ENCODE measurements around the gene SIRT2.

SIRT2 gene

DNA sequence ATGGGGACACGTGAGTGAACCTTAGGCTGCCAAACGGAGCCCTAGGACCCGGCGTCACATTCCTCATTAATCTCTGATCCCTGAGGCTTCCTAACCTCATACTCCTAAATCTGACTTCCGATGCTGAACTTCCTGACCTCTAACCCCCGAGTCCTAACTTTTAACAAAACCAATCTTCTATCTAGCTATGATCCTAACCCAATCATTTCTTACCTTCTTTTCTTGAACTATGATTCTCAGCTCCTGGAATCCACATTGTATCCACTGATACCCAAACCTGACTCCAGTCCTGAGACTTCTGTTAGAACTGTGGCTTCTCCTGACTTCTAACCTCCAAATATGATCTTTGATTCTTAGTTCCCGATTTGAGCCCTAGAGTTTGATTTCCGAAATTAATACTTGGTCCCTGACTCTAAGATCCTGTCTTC lies 798 bp upstream of the SIRT2 start (continued):
- TF ChIP-seq, protein P1, sequence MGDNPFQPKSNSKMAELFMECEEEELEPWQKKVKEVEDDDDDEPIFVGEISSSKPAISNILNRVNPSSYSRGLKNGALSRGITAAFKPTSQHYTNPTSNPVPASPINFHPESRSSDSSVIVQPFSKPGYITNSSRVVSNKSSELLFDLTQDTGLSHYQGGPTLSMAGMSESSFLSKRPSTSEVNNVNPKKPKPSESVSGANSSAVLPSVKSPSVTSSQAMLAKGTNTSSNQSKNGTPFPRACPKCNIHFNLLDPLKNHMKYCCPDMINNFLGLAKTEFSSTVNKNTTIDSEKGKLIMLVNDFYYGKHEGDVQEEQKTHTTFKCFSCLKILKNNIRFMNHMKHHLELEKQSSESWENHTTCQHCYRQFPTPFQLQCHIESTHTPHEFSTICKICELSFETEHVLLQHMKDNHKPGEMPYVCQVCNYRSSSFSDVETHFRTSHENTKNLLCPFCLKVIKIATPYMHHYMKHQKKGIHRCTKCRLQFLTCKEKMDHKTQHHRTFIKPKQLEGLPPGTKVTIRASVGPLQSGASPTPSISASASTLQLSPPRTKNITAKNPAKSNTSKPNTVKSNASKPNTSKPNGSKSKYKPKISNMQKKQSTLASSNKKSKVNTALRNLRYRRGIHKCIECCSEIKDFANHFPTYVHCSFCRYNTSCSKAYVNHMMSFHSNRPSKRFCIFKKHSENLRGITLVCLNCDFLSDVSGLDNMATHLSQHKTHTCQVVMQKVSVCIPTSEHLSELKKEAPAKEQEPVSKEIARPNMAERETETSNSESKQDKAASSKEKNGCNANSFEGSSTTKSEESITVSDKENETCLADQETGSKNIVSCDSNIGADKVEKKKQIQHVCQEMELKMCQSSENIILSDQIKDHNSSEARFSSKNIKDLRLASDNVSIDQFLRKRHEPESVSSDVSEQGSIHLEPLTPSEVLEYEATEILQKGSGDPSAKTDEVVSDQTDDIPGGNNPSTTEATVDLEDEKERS (tag by site-specific recombination; IDR thresholded peaks at IDR 0.05) = no peak
- no peak for TF ChIP-seq ZNF223 (tag by site-specific recombination; IDR thresholded peaks at IDR 0.05)
- TF ChIP-seq ATF2 (tag by site-specific recombination; IDR thresholded peaks at IDR 0.05; ENCODE audit: low read depth) = no peak; the same call in none of the 2 replicates
- no peak for TF ChIP-seq ZNF133 (tag by site-specific recombination; IDR thresholded peaks at IDR 0.05)
- TF ChIP-seq ZNF114 (tag by site-specific recombination; IDR thresholded peaks at IDR 0.05) = no peak
- no peak for TF ChIP-seq SP2 (tag by site-specific recombination; IDR thresholded peaks at IDR 0.05)
- peak; percentile 45; the same call in 1 of the 2 replicates for TF ChIP-seq ZNF639 (tag by site-specific recombination; IDR thresholded peaks at IDR 0.05)
- TF ChIP-seq ZNF274 (IDR thresholded peaks at IDR 0.05; ENCODE audit: low read length) = no peak
- no peak for TF ChIP-seq ZNF274 (tag by site-specific recombination; IDR thresholded peaks at IDR 0.05; ENCODE audit: borderline replicate concordance)
- no peak for TF ChIP-seq ZNF157 (tag by site-specific recombination; IDR thresholded peaks at IDR 0.05)
- TF ChIP-seq GLI4 (tag by site-specific recombination; IDR thresholded peaks at IDR 0.05) = no peak
- no peak for TF ChIP-seq ZNF658 (tag by site-specific recombination; IDR thresholded peaks at IDR 0.05)
- no peak for TF ChIP-seq ZBTB44 (tag by site-specific recombination; IDR thresholded peaks at IDR 0.05)
- TF ChIP-seq, protein P2, sequence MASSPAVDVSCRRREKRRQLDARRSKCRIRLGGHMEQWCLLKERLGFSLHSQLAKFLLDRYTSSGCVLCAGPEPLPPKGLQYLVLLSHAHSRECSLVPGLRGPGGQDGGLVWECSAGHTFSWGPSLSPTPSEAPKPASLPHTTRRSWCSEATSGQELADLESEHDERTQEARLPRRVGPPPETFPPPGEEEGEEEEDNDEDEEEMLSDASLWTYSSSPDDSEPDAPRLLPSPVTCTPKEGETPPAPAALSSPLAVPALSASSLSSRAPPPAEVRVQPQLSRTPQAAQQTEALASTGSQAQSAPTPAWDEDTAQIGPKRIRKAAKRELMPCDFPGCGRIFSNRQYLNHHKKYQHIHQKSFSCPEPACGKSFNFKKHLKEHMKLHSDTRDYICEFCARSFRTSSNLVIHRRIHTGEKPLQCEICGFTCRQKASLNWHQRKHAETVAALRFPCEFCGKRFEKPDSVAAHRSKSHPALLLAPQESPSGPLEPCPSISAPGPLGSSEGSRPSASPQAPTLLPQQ (tag by site-specific recombination; IDR thresholded peaks at IDR 0.05) = peak; percentile 10; the same call in 1 of the 2 replicates
- TF ChIP-seq ZNF2 (tag by site-specific recombination; IDR thresholded peaks at IDR 0.05) = no peak
- peak; percentile 2; the same call in 1 of the 2 replicates for TF ChIP-seq ZNF580 (tag by site-specific recombination; IDR thresholded peaks at IDR 0.05)
- TF ChIP-seq ZNF664 (tag by site-specific recombination; IDR thresholded peaks at IDR 0.05) = peak; percentile 70
- TF ChIP-seq ZNF776 (tag by site-specific recombination; IDR thresholded peaks at IDR 0.05; ENCODE audit: borderline replicate concordance) = no peak
- TF ChIP-seq ZNF404 (tag by site-specific recombination; IDR thresholded peaks at IDR 0.05) = 0 out of 2 replicates have a peak, but pooled peaks have one; percentile 4
- peak; percentile 2; the same call in 1 of the 2 replicates for TF ChIP-seq ZNF324 (tag by site-specific recombination; IDR thresholded peaks at IDR 0.05)
- 0 out of 2 replicates have a peak, but pooled peaks have one; percentile 60 for TF ChIP-seq SP7 (tag by site-specific recombination; IDR thresholded peaks at IDR 0.05)
- TF ChIP-seq BCL11B (tag by site-specific recombination; IDR thresholded peaks at IDR 0.05; ENCODE audit: low read depth) = peak; percentile 82; the same call in 1 of the 2 replicates
- TF ChIP-seq ZNF398 (tag by site-specific recombination; IDR thresholded peaks at IDR 0.05) = peak; percentile 45
- TF ChIP-seq HOXA7 (CRISPR knock-in tag; IDR thresholded peaks at IDR 0.05; ENCODE audit: borderline replicate concordance) = no peak
- peak; percentile 64; the same call in 1 of the 2 replicates for TF ChIP-seq ZFP37 (tag by site-specific recombination; IDR thresholded peaks at IDR 0.05)
- TF ChIP-seq ZNF707 (tag by site-specific recombination; IDR thresholded peaks at IDR 0.05) = no peak
- 0 out of 2 replicates have a peak, but pooled peaks have one; percentile 44 for TF ChIP-seq ZNF23 (tag by site-specific recombination; IDR thresholded peaks at IDR 0.05; ENCODE audit: borderline replicate concordance)
- TF ChIP-seq OSR2 (tag by site-specific recombination; IDR thresholded peaks at IDR 0.05) = 0 out of 2 replicates have a peak, but pooled peaks have one; percentile 5
- no peak for TF ChIP-seq ZNF768 (tag by site-specific recombination; IDR thresholded peaks at IDR 0.05)
- 0 out of 2 replicates have a peak, but pooled peaks have one; percentile 12 for TF ChIP-seq ZEB2 (tag by site-specific recombination; IDR thresholded peaks at IDR 0.05)
